Body of pancreas (tissue), 4 donors: Measurements from ENCODE around the gene KLHL26.

Experiments
- POLR2A ChIP-seq, 3 donors: fragments of 450-650 bp; IDR thresholded peaks; one replicate each; pipeline ENCODE4 v1.6.1; 2016; ENCODE audit warnings: antibody characterized with exemption in 3 of 3, mild to moderate bottlenecking in 2 of 3
- TF ChIP-seq, protein P1 (sequence below), 7 experiments: fragments of 450-650 bp in 4 of 7; fragments of 200-600 bp in 3 of 7; sonication (generic) in 3 of 7; IDR thresholded peaks; one replicate each; pipeline ENCODE4 v1.5.1; 2016 to 2019; ENCODE audit warnings: antibody characterized with exemption in 7 of 7

DNA sequence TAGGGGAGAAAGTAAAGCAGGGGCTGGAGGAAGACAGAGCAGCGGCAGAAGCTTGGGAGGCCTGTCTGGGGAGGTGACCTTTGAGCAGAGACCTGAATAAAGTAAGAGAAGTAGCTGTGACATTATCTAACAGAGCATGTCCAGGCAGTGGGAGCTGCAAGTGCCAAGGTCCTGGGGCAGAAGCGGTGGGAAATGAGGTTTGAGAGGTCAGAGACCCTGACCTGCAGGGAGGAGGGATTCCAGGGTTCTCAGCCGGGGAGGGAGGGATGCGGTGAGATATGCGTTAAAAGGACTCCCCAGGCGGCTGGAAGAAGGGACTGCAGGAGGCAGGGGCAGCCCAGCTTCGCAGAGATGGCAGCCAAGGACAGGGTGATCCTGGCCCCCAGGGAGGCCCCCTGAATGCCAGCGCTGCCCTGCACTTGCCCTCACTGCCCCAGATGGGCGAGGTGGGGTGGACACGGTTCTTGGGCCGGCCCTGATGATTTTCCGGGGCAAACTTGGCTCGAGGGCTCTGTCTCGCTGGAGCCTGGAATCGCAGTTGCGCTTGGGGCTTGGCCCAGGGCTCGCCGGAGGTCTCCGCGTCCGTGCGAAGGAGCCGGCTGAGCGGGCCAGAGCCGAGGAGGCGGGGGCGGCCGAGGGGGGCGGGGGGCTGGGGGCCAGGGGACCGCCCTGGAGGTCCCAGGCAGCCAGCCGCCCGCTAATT, 33.4 kb upstream of the KLHL26 start:
- TF ChIP-seq, protein P1, sequence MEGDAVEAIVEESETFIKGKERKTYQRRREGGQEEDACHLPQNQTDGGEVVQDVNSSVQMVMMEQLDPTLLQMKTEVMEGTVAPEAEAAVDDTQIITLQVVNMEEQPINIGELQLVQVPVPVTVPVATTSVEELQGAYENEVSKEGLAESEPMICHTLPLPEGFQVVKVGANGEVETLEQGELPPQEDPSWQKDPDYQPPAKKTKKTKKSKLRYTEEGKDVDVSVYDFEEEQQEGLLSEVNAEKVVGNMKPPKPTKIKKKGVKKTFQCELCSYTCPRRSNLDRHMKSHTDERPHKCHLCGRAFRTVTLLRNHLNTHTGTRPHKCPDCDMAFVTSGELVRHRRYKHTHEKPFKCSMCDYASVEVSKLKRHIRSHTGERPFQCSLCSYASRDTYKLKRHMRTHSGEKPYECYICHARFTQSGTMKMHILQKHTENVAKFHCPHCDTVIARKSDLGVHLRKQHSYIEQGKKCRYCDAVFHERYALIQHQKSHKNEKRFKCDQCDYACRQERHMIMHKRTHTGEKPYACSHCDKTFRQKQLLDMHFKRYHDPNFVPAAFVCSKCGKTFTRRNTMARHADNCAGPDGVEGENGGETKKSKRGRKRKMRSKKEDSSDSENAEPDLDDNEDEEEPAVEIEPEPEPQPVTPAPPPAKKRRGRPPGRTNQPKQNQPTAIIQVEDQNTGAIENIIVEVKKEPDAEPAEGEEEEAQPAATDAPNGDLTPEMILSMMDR (IDR thresholded peaks at IDR 0.05): peak in 2 of 7 experiments; percentile 10 to 18
- no peak for TF ChIP-seq POLR2A (IDR thresholded peaks at IDR 0.05)
